Activated CD8-positive, alpha-beta memory T cell treated with anti-CD3 and anti-CD28 coated beads, Interleukin-2, amount 10 ng/mL, durations not matched to agents 7 days and 5 days (primary cell): Measurements from ENCODE around the gene ZNF84. TPM values are rescaled to one million over a fixed set of nuclear protein-coding genes. Genes with fewer than 3 reads are reported as not detected.

ENCODE experiments used
- ATAC-seq: fragments of 150-1000 bp; cut with Tn5 transposase; one replicate; pipeline ENCODE4 v1.10.0; 2021; ENCODE audit warnings: moderate library complexity
- CTCF ChIA-PET: fragments of 350-600 bp; sonication (Branson Sonifier 250); formaldehyde crosslinking; loops from one replicate; lab custom pipeline; 2021; ENCODE audit warnings: antibody characterized with exemption; lab: Charles Lee
- DNase-seq: peaks from one replicate; pipeline ENCODE4 v3.0.0-alpha.2; 2020
- H3K27ac Mint-ChIP-seq: one replicate; pipeline ENCODE4 v1.8.0; 2021; ENCODE audit warnings: mild to moderate bottlenecking, mixed read lengths
- H3K27me3 Mint-ChIP-seq: one replicate; pipeline ENCODE4 v1.8.0; 2021; ENCODE audit warnings: mixed read lengths
- H3K36me3 Mint-ChIP-seq: one replicate; pipeline ENCODE4 v1.8.0; 2021; ENCODE audit warnings: mild to moderate bottlenecking, mixed read lengths
- H3K4me1 Mint-ChIP-seq: one replicate; pipeline ENCODE4 v1.8.0; 2021; ENCODE audit warnings: mixed read lengths
- H3K4me3 Mint-ChIP-seq: one replicate; pipeline ENCODE4 v1.8.0; 2021; ENCODE audit warnings: mild to moderate bottlenecking, moderate library complexity, mixed read lengths
- H3K9me3 Mint-ChIP-seq: one replicate; pipeline ENCODE4 v1.8.0; 2022; ENCODE audit warnings: low read depth, mixed read lengths
- total RNA-seq, 2 experiments: library from RNA; stranded (reverse); gene quantifications; one replicate each; pipeline ENCODE4 v1.2.3, GENCODE V29; 2021

Gene ZNF84
- 10 to 100 TPM; 22.5 to 23.1 TPM for total RNA-seq

GRCh38 chr12:133037207-133038005 is at the start of gene ZNF84:
Gene ZNF84, plus strand, starts transcription at chr12:133037509. Its CDS starts 3,959 bp downstream, at chr12:133041468.
- H3K9me3 Mint-ChIP-seq: peaks cover 42% of the 10 kb centered on the region
- ATAC-seq (peak; percentile 96), DNase-seq (peak; percentile 99)
- peak within 1 kb of the TSS; percentile 83 for H3K4me3 Mint-ChIP-seq
- H3K36me3 Mint-ChIP-seq: peaks cover 63% of the 10 kb centered on the region
- peak within 1 kb of the TSS; percentile 100 for H3K27ac Mint-ChIP-seq
- CTCF ChIA-PET: interaction anchor here (1.0 to 2.0 kb wide), 5 partner anchors 10 to 166 kb away, joined by 3 to 6 read pairs (median 4); partner anchors contain the start of gene ZNF268
- H3K27me3 Mint-ChIP-seq: no peaks in the 10 kb centered on the region
- peaks cover 21% of the 10 kb centered on the region for H3K4me1 Mint-ChIP-seq

GRCh38 chr12:132998741-132999140 is 38.6 kb upstream of the ZNF84 start:
- Mint-ChIP-seq H3K4me1 (no peaks in the 10 kb centered on the region), H3K9me3 (peaks cover 38% of the 10 kb centered on the region), H3K27ac (no peak overlapping the region), H3K27me3 (no peaks in the 10 kb centered on the region), H3K4me3 (no peak overlapping the region), H3K36me3 (peaks cover 77% of the 10 kb centered on the region)
- CTCF ChIA-PET: no interaction called here
- ATAC-seq: no peak
- DNase-seq: no peak

DNA sequence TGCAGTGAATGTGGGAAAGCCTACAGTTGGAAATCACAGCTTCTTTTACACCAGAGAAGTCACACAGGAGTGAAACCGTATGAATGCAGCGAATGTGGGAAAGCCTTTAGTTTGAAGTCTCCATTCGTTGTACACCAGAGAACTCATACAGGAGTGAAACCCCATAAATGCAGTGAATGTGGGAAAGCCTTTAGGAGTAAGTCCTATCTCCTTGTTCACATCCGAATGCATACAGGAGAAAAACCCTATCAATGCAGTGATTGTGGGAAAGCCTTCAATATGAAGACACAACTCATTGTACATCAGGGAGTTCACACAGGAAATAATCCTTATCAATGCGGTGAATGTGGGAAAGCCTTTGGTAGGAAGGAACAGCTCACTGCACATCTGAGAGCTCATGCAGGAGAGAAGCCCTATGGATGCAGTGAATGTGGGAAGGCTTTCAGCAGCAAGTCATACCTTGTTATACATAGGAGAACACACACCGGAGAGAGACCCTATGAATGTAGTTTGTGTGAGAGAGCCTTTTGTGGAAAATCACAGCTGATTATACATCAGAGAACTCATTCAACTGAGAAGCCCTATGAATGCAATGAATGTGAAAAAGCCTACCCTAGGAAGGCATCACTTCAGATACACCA is 26.5 kb upstream of the ZNF84 start:
- Mint-ChIP-seq H3K4me3 (no peak overlapping the region), H3K27ac (no peak overlapping the region), H3K36me3 (peaks cover 90% of the 10 kb centered on the region), H3K4me1 (peaks cover 1% of the 10 kb centered on the region), H3K27me3 (no peaks in the 10 kb centered on the region), H3K9me3 (peaks cover 43% of the 10 kb centered on the region)
- no peak for DNase-seq
- no peak for ATAC-seq
- CTCF ChIA-PET: no interaction called here

- DNase-seq (no peak), ATAC-seq (no peak)
- H3K27me3 Mint-ChIP-seq: no peaks in the 10 kb centered on the region
- CTCF ChIA-PET: no interaction called here
- peaks cover 21% of the 10 kb centered on the region for H3K36me3 Mint-ChIP-seq
- H3K4me3 Mint-ChIP-seq: no peak overlapping the region
- H3K27ac Mint-ChIP-seq: no peak overlapping the region
- no peaks in the 10 kb centered on the region for H3K4me1 Mint-ChIP-seq
- peaks cover 41% of the 10 kb centered on the region for H3K9me3 Mint-ChIP-seq
These were observed 13.7 kb upstream of the ZNF84 start for GRCh38 chr12:133023566-133023965.

- DNase-seq (no peak), ATAC-seq (no peak)
- H3K4me1 Mint-ChIP-seq: no peaks in the 10 kb centered on the region
- H3K27ac Mint-ChIP-seq: no peak overlapping the region
- peaks cover 7% of the 10 kb centered on the region for H3K36me3 Mint-ChIP-seq
- no peaks in the 10 kb centered on the region for H3K27me3 Mint-ChIP-seq
- H3K4me3 Mint-ChIP-seq: no peak overlapping the region
- peaks cover 35% of the 10 kb centered on the region for H3K9me3 Mint-ChIP-seq
- CTCF ChIA-PET: no interaction called here
These were observed 10.3 kb upstream of the ZNF84 start for GRCh38 chr12:133026996-133027395.

- DNase-seq: no peak
- CTCF ChIA-PET: interaction anchor here (1.0 to 2.0 kb wide), 5 partner anchors 9 to 165 kb away, joined by 3 to 6 read pairs (median 4); partner anchors contain the start of gene ZNF268
- peaks cover 71% of the 10 kb centered on the region for H3K36me3 Mint-ChIP-seq
These were observed 905 bp downstream of the ZNF84 start for GRCh38 chr12:133038118-133038709.

GRCh38 chr12:133046698-133047097 is 9.4 kb downstream of the ZNF84 start:
- DNase-seq: no peak
- peaks cover 92% of the 10 kb centered on the region for H3K36me3 Mint-ChIP-seq
- no peak overlapping the region for H3K4me3 Mint-ChIP-seq
- H3K9me3 Mint-ChIP-seq: peaks cover 69% of the 10 kb centered on the region
- H3K27me3 Mint-ChIP-seq: no peaks in the 10 kb centered on the region
- ATAC-seq: no peak
- H3K27ac Mint-ChIP-seq: no peak overlapping the region
- H3K4me1 Mint-ChIP-seq: no peaks in the 10 kb centered on the region
- CTCF ChIA-PET: interaction anchor here (1.5 kb wide), 1 partner anchor 9 kb away, joined by 4 read pairs; the partner anchor contains the start of gene ZNF84

More at GRCh38 chr12:133038118-133038709, 905 bp downstream of the ZNF84 start:
- Mint-ChIP-seq H3K27ac (peak overlapping the region; percentile 100), H3K9me3 (peaks cover 48% of the 10 kb centered on the region), H3K4me3 (peak overlapping the region; percentile 83), H3K27me3 (no peaks in the 10 kb centered on the region), H3K4me1 (peaks cover 21% of the 10 kb centered on the region)
- ATAC-seq: no peak

DNA sequence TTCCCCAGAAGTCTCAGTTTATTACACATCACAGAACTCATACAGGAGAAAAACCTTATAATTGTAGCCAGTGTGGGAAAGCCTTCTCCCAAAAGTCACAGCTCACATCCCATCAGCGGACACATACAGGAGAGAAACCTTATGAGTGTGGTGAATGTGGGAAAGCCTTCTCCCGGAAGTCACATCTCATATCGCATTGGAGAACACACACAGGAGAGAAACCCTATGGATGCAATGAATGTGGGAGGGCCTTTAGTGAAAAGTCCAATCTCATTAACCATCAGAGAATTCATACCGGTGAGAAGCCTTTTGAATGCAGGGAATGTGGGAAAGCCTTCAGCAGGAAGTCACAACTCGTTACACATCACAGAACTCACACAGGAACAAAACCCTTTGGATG is 20.1 kb downstream of the ZNF84 start:
- Mint-ChIP-seq H3K27ac (no peak overlapping the region), H3K4me1 (no peaks in the 10 kb centered on the region), H3K9me3 (peaks cover 47% of the 10 kb centered on the region), H3K36me3 (peaks cover 56% of the 10 kb centered on the region), H3K27me3 (no peaks in the 10 kb centered on the region), H3K4me3 (no peak overlapping the region)
- CTCF ChIA-PET: no interaction called here
- DNase-seq (no peak), ATAC-seq (no peak)

GRCh38 chr12:133058203-133059113 is 21.1 kb downstream of the ZNF84 start:
- Mint-ChIP-seq H3K27ac (no peak overlapping the region), H3K4me1 (no peaks in the 10 kb centered on the region), H3K27me3 (no peaks in the 10 kb centered on the region), H3K36me3 (peaks cover 55% of the 10 kb centered on the region), H3K9me3 (peaks cover 46% of the 10 kb centered on the region), H3K4me3 (no peak overlapping the region)
- ATAC-seq (no peak), DNase-seq (no peak)
- CTCF ChIA-PET: interaction anchor here (0.6 kb wide), 1 partner anchor 119 kb away, joined by 3 read pairs; no protein-coding TSS in a partner anchor

GRCh38 chr12:133061954-133062353 is 24.6 kb downstream of the ZNF84 start:
- DNase-seq: no peak
- peaks cover 46% of the 10 kb centered on the region for H3K9me3 Mint-ChIP-seq
- H3K27me3 Mint-ChIP-seq: no peaks in the 10 kb centered on the region
- no peaks in the 10 kb centered on the region for H3K4me1 Mint-ChIP-seq
- no peak overlapping the region for H3K27ac Mint-ChIP-seq
- H3K36me3 Mint-ChIP-seq: peaks cover 31% of the 10 kb centered on the region
- H3K4me3 Mint-ChIP-seq: no peak overlapping the region
- CTCF ChIA-PET: no interaction called here
- no peak for ATAC-seq

GRCh38 chr12:133063556-133063955 is 26.2 kb downstream of the ZNF84 start:
- Mint-ChIP-seq H3K4me1 (no peaks in the 10 kb centered on the region), H3K36me3 (peaks cover 17% of the 10 kb centered on the region), H3K4me3 (no peak overlapping the region), H3K27me3 (no peaks in the 10 kb centered on the region), H3K27ac (no peak overlapping the region), H3K9me3 (peaks cover 39% of the 10 kb centered on the region)
- no peak for DNase-seq
- no peak for ATAC-seq
- CTCF ChIA-PET: no interaction called here

DNA sequence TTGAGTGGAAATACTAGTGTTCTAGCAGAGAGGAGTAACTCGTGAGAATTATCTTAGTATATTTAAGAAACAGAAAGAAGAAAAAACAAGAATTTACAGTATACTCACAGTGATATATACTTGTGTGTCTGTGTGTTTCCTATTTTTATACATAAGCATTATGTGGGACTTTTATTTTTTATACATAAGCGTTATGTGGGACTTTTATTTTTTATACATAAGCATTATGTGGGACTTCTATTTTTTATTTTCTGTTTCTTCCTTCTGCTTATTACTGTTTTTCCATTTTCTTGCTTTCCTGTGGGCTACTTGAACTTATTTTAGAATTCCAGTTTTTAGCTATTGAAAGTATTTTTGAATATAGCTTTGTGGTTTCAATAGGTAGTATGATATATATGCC is 36.5 kb downstream of the ZNF84 start:
- H3K4me1 Mint-ChIP-seq: no peaks in the 10 kb centered on the region
- CTCF ChIA-PET: no interaction called here
- ATAC-seq (no peak), DNase-seq (no peak)
- peaks cover 13% of the 10 kb centered on the region for H3K36me3 Mint-ChIP-seq
- peaks cover 38% of the 10 kb centered on the region for H3K9me3 Mint-ChIP-seq
- H3K4me3 Mint-ChIP-seq: no peak overlapping the region
- no peak overlapping the region for H3K27ac Mint-ChIP-seq
- H3K27me3 Mint-ChIP-seq: no peaks in the 10 kb centered on the region
